HG03460 (cell line): ENCODE results near the gene PBX3.

Experiments
- ATAC-seq: cut with Tn5 transposase; IDR thresholded peaks from one replicate; pipeline ENCODE4 v1.9.1; 2021; ENCODE audit not compliant: unreplicated experiment

PBX3 gene

DNA sequence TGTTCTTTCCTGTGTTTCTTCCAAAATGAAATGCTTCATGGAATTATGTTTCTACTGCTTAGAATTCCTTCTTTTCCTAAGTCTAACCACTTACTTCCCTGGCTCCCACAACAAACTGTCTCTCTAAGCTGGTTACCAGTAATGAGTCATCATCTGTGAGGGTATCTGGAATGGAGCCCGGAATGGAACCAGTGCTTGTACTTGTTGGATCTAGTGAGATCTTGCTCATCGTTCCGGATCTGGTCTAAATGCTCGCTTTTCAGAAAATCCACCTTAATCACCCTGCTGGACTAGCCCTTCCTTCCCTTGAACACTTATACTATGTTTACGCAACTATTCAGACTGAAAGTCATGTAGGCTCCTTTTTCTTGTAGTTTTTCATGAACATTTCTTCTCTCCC is 184.8 kb downstream of the PBX3 start:
- ATAC-seq: no peak

DNA sequence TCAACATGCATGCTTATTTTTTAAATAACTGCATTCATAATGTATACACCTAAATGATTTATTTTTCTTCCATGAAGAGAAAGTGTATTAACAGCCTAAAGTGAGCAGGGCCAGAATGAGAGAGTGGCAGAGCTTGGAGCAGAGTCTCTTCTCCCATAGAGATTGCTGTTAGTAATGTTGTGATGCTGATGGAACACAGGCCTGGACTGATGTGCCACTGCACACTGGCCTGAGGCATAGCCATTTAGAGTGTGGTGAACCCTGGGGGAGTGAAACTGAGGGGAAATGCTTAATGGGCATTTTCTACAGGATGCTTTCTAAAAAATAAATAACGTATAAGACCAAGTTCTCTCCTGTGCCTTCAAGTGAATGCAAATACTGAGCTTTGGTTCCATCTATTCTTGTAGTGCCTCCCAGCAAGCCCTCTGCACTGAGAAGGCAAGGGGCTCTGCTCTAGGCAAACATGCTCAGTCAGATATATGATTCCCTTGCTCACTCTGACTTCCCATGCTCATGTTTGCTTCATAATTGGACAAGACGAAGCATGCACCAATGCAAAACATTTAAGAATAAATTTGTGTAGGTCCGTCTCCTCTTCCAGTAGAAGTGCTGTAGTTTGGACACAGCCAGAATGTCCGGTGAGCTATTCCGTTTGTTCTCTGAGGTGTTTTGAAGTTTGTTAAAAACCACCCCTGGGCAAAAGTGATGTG is 185.7 kb downstream of the PBX3 start:
- no peak for ATAC-seq

DNA sequence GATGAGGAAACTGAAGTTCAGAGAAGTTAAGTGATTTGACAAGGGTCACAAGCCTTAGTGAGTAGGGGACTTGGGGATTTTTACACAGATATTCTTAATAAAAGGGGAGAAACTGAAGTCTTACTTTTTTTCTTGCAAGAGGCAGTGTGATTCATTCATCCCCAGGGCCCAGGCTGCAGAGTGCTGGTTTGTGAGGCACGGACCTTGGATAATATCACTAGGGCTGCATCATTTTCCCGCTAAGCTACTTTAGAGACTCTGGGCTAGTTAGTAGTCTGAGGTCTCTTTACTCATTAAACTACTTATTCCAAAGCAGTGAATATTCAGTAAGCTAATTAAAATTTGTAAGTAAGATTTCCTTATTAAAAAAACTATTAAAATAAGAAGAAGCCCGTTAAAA is 195.0 kb downstream of the PBX3 start:
- ATAC-seq: no peak

DNA sequence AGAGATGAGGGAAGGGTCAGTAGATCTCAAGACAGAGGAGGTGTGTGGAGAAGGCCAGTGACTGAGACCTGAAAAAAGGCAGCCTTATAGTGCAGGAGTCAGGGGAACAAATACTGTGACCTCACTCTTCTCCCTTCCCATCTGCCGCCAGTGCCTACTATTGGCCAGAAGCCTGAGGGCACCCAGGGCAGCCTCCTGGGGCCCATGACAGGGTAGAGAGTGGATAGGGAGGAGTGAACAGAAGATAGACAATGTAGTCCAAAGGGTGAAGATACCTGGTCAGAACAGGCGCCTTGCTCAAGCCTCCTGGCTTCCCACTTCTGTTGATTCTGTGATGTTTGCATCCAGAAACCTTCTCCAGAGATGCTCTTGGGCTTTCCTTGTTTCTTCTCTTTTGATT is 196.7 kb downstream of the PBX3 start:
- no peak for ATAC-seq

DNA sequence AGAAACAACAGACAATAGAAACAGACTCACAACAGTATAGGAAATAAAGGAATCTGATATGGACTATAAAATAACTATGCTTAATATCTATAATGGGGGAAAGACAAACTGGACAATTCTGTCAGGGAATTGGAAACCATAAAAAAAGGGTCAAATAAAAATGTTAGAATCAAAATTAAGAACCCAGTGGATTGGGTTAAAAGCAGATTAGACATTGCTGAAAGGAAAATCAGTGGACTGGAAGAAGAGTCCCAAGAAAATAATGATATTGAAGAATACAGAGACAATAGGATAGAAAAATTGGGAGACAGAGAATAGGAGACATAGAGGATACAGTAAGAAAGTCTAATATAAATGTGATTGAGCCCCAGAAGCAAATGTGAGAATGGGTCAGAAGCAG is 199.2 kb downstream of the PBX3 start:
- no peak for ATAC-seq

DNA sequence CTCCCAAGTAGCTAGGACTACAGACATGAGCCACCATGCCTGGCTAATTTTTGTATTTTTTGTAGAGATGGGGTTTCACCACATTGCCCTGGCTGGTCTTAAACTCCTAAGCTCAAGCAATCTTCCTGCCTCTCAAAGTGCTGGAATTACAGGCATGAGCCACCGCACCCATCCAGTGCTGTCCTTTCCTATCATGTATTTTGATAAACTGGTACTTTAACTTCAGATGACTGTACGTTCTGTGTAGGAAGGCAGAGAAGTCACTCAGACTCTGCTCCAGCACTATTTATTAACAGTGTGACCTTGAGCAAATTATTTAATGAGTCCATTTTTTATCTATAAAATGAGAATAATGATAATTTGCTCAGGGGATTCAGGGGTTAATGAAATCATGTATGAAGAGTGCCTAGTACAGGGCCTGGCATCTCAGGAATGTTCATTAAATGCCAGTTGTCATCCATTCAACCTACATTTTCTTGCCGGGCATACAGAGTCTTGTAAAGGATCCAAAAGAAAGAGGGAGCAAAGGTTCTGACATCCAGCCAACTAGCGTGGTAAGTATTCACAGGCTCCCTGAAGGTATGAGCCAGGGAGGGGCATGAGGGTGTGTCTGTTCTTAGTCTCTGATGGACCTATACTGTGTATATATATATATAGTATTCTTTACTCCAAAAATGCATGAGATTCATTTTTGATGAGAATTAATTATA is 201.9 kb downstream of the PBX3 start:
- ATAC-seq: no peak

DNA sequence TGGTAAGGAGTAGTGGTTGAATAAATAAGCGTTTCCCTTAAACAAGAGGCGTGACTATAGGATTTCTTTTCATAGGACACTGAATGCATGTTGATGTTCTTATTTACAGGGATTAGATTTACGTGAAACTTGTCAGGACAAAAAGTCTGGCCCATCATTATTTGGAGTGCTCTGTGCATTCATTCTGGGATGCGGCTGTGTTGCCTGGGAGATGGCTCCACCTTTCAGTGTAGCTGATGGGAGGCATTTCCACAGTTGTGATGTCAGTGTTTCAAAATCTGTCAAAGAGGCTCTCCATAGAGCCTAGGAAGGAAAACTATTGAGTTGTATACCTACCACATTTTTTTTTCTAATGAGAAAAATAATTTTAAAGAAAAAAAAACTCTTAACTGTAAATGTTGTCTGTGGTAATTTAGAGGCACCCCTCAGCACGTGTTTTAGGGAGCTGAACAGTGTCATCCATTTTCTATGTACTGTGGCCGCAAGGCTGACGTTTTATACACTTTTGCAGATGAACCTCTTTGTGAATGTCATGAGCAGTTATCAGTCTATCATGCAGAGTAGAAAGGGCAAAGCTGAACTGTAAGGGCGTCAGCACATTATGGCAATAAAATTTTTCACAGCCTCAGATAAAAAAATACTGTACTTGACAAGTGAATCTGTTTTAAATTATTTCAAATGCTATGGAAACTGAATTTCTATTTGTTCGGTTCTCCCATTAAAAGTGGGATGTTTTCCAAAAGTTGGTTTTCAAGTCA is 202.7 kb downstream of the PBX3 start:
- no peak for ATAC-seq

DNA sequence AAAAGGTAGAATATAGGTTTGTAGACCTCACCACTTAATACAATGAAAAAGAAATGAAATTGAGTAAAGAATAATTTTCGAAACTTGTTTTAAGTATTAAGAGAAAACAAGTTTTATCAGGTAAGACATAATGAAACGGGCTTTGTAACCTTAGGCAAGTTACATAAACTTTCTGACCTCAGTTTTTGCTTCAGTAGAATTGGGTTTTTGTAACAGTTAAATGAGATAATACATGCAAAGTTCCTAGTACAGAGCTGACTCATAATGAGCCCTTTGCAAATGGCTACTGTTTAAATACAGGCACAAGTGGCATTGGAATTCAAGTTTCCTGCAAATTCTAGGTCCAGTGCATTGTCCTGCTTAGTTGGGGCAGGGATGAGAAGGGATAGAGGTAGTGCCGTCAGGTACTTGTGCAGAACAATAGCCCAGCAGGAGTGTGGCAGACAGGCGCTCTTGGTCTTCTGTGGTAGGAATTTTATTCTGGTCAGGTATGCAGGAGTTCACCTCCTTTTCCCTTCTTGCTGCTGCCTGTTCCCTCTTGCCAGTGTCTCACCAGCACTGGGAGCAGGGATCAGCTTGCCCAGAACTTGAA is 203.8 kb downstream of the PBX3 start:
- no peak for ATAC-seq

DNA sequence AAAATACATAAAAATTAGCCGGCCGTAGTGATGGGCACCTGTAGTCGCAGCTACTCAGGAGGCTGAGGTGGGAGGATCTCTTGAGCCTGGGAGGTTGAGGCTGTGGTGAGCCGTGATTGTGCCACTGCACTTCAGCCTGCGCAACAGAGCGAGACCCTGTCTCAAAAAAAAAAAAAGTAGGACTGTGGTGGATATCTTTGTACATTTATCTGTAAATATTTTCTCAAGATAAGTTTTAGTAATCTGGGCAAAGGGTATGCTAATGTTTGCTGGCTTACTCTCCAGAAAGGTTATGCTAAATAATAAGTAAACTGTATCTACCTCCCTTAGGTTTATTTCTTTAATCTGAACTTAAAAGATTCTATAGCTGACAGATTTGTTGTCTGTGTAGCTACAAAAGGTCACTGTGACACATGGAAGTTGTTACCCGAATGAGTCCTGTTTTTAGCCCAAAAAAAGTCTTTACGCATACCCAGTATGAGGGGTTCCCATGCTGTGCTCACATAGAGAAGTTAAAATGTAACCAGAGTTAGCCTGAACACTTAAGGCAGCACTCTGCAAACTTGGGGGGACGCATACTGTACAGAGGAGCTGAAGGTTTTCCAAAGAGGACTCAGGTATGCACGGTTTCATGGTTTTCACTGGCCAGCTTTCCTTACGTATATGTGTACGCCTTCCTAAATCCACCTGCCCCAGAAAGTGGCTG is 206.3 kb downstream of the PBX3 start:
- ATAC-seq: no peak

DNA sequence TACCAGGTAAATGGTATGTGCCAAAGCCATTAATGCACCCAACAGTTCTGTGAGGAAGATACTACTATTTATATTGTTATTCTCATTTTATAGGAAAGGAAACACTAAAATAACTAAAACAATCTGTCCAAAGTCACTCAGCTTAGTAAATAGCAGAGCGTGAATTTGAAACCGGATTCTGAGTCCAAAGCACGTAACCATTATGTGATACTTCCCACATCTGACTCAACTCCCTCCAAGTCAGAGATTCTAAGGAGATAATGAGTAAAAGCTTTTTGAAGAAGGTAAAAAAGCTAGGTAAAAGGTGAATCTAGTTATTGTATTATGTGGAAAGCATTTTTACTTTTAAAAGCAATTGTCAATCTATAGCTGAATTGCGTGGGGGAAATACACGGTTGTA is 208.9 kb downstream of the PBX3 start:
- ATAC-seq: no peak

DNA sequence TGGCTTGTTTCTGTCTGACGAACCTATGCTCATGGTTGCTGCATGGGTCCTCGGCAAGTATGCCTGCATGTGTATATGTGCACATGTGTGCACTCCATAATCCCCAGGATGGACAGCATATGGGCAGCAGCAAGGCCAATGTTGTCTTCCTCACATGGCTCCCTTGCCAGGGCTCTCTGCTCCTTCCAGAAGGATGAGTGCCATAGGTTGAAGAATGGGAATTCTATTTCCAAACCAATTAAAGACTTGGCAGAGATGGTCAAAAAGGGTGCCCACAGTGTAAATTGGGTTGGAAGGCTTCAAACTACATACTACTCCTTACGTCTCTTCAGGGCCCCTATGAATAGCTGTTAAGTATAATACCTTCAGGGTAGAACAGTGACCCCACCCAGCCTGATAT is 212.1 kb downstream of the PBX3 start:
- no peak for ATAC-seq

DNA sequence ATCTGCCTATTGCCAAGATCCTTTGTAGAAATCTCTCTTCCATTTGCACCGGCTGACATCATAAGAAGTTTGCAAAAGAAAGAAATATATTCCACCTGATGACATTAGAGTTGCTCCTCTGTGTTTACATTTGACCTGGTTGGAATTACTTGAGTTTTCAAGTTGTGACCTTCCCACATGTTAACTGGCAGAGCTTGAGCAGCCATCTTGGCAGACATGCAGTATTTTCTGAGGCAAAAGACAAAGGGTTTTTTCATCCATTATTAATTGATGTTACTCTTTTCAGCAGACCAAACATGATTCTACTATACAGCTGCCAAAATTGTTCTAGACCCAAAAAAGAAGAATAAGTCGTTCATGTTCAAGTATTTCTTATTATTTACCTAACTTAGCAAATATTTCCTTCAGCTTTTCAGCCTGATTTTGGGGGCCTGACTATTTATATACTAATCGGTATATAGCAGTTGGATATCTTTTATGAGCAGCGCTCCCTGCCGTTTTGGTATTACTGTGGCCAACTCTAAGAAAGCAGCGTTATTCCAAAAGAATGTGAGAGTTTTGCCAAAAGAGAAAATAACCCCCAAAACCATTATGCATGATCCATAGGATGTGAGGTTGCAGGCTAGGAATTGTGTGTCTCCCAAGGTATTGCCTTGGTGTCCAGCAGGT is 212.9 kb downstream of the PBX3 start:
- ATAC-seq: no peak

DNA sequence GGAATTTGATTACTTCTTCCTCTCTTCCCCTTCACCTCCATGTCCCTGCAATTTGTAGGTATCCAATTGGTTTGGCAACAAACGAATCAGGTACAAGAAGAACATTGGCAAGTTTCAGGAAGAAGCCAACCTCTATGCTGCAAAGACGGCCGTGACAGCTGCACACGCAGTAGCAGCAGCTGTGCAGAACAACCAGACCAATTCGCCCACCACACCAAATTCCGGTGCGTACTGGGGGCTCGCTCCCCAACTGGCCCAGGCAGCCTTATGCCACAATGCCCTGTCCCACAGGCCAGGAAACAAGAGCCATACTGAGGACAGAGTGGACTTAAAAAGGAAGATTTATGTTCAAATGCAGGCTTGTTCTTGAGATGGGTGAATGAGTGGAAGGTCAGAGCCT is 213.5 kb downstream of the PBX3 start:
- ATAC-seq: no peak

DNA sequence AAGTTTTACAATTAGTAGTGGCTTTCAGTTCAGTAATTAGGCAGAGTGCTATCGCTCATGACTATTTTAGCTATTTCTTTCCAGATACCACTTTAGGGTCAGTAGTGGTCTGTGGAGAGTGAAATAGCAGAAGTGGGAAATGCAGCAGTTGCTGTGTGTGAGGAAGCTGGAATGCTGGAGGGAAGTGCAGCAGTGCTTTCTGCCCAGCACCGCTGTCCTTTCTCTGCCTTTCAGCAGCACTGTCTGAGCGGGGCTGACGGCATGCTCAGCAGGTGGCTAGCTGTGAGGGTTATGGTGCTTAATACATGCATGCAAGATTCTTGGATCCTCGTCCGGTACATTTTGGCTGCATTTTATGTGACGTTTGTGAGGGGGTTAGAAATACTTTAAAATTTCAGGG is 213.9 kb downstream of the PBX3 start:
- ATAC-seq: no peak

DNA sequence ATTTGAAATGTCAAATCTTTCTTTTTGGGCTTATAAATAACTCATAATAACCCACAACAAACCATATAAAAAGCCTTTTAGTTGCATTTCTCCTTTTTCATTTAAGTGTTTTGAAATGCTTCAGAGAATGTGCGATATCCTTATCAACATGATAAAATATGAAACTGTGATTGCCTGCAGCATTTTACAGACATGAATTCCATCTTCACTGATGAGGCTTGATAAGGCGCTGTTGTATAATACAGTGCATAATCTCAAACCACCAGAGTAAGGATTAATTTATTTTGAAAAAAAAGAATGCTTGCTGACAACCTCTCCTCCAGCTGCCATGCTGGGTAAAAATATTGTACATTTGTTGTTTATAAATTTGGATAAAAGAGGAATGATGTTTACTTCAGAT is 216.8 kb downstream of the PBX3 start:
- no peak for ATAC-seq

DNA sequence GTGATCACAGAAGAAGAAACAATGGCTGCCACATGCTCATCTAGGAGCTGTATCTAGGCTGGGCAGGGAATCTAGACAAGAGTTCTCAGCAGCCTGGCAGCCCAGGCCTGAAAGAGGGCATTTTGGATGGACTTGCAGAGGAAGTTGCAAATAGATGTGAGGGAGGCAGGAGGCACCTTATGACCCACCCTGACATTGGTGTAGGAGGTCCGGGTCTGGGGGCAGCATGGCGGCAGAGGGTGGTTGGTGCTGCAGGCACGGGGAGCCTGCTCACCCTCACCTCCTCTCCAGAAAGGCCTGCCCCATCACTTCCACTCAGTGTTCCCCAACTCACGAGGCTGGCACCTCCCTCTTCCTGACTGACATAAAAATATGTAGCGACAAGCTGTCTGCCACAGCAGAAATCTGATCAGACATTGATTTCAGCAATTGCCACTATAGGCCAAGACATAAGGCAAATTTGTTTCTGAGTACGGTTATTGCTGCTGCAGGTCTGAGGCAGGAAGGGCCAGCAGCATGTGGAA is 217.6 kb downstream of the PBX3 start:
- ATAC-seq: no peak

DNA sequence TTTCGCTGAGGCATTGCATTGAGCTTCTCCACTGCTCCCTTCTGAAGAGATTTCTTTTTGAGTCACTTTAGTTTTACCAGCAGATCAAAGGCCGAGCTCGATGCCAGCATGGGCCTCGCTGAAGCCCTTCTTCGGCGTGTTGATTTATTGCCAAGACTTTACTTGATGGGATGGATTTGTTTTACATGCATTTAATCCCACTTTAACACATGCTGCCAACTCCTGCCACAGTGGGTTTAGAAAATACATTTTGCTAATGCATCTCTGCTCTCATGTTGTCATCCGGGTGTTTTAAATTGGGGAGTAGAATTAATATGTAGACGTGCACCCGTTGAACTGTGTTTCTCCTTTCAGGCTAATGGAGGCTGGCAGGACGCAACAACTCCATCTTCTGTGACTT is 218.3 kb downstream of the PBX3 start:
- no peak for ATAC-seq

DNA sequence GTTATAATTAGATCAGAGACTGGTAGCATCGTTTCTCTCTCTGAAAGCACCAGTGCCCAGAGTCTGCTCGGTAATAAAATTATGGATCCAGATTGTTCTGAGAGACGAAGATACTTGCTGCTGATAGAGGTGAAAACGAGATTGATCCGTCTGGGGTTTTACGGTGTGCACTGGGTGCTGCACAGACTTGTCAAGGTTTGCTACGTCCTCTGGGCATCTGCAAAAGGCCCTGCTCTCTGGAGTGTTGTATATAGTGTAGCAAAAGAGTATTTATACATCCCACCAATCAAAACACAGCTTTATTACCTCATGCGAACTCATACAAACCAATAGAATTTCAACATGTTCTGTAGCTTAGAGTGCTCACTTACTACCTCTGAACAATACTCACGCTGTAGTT is 219.3 kb downstream of the PBX3 start:
- no peak for ATAC-seq

DNA sequence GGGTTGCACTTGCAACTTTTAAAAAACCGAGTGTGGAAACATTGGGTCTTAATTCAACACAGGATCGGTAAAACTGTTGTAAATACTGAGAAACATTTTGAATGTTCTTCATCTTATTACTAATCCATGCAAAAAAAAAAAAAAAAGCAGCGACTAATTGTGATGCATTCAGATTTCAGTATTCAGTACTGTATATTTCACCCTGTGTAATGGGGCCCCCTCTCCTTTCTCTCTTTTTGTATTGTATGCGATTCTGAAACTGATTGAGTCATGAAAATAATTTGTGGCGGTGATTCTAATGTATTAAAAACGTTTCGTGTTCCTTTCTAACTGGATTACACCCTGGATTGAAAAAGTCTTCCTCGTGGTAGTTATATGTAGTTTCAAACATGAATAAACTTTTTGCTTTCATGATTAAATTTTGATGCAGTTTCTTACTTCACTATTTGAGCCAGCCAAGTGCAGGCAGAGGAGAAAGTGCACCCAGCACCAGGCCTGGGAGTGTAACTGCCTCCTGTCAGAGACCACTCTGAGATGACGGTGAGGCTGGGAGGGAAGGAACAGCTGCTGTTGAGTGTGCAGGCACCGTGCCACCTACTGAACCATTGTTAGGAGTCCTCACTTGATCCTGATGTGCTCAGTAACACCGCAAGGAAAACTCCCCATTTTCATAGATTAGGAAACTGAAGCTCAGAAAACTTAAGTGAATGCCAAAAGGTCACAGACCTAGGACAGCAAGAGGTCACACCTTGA is 220.0 kb downstream of the PBX3 start:
- no peak for ATAC-seq
